ENCODE data around the gene WDR37.

- TF ChIP-seq NFIC (IDR thresholded peaks at IDR 0.05; ENCODE audit: low read depth, low read length): no peak
- no peak for TF ChIP-seq POLR2AphosphoS5 (IDR thresholded peaks at IDR 0.05; ENCODE audit: low read length)
- no peak for TF ChIP-seq JUND (IDR thresholded peaks at IDR 0.05; ENCODE audit: low read depth, low read length)
Measured at GRCh38 chr10:1168763-1169162, 112.6 kb downstream of the WDR37 start.

Measured in GM12878 (cell line).